Transverse colon (tissue), 4 donors: Measurements from ENCODE around the gene CAST. TPM values are rescaled to one million over a fixed set of nuclear protein-coding genes. Genes with fewer than 3 reads are reported as not detected.

ENCODE experiments used
- DNase-seq: peaks from one replicate; pipeline ENCODE4 v3.0.0-alpha.2; 2019
- H3K27ac ChIP-seq, 4 donors: fragments of 200-600 bp; sonication (generic); 2 replicates each; pipeline ENCODE4 v1.5.1; 2016 to 2018; ENCODE audit warnings: inconsistent platforms in 4 of 4
- H3K27me3 ChIP-seq: fragments of 200-600 bp; sonication (generic); 2 replicates; pipeline ENCODE4 v1.5.1; 2017; ENCODE audit warnings: inconsistent platforms
- H3K36me3 ChIP-seq, 4 donors: fragments of 200-600 bp; sonication (generic); 2 replicates each; pipeline ENCODE4 v1.5.1; 2017 to 2019; ENCODE audit warnings: inconsistent platforms in 4 of 4
- H3K4me1 ChIP-seq, 4 donors: fragments of 200-600 bp; sonication (generic); 2 replicates each; pipeline ENCODE4 v1.5.1; 2017 to 2020; ENCODE audit warnings: inconsistent platforms in 4 of 4
- H3K4me3 ChIP-seq, 4 donors: fragments of 200-600 bp; sonication (generic); 1 replicate in 1 of 4; 2 replicates in 3 of 4; pipeline versions ENCODE4 v1.5.1 to v1.6.1; 2017 to 2019; ENCODE audit warnings: inconsistent platforms in 4 of 4
- H3K9me3 ChIP-seq, 2 donors: fragments of 200-600 bp; sonication (generic); 2 replicates each; pipeline ENCODE4 v1.5.1; 2017 to 2019; ENCODE audit warnings: inconsistent platforms in 2 of 2
- CTCF ChIP-seq, 5 experiments: fragments of 200-600 bp in 3 of 5; fragments of 450-650 bp in 2 of 5; sonication (generic) in 3 of 5; IDR thresholded peaks; 1 replicate in 2 of 5; 2 replicates in 3 of 5; pipeline ENCODE4 v1.5.1; 2016 to 2017; ENCODE audit warnings: antibody characterized with exemption in 5 of 5, inconsistent platforms in 3 of 5, mild to moderate bottlenecking in 2 of 5, moderate library complexity in 1 of 5
- EP300 ChIP-seq: sonication (generic); formaldehyde crosslinking; IDR thresholded peaks from one replicate; pipeline ENCODE4 v1.6.1; 2017; ENCODE audit warnings: antibody characterized with exemption, low read depth
- POLR2A ChIP-seq: fragments of 450-650 bp; IDR thresholded peaks from one replicate; pipeline ENCODE4 v1.6.1; 2016; ENCODE audit warnings: antibody characterized with exemption, mild to moderate bottlenecking, moderate library complexity
- POLR2AphosphoS5 ChIP-seq, 3 donors: sonication (generic); formaldehyde crosslinking; IDR thresholded peaks; one replicate each; pipeline ENCODE4 v1.6.1; 2016; ENCODE audit warnings: antibody characterized with exemption in 3 of 3
- WGBS, 2 donors: methylation state at CpG; one replicate each; pipeline ENCODE4 v1.1.5; 2018; ENCODE audit warnings: low coverage in 1 of 2; 5-methylcytosine and 5-hydroxymethylcytosine counted together
- in situ Hi-C, 4 donors: fragments of 200-750 bp; cut with MboI; loops; one replicate each; pipeline versions ENCODE4 v1.15.0 to v1.15.1; 2017; ENCODE audit warnings: low sequenced_read_pairs in 3 of 4, low pct_ligation_motif_present in 1 of 4, low pct_unique_long_range_greater_than_20kb in 1 of 4
- intact Hi-C: fragments of 100-400 bp; cut with DNase I; formaldehyde crosslinking; loops from one replicate; pipeline ENCODE4 v1.15.1; 2023; ENCODE audit warnings: low total_unique reads
- total RNA-seq, 4 donors: library from RNA; depleted of rRNA; stranded (reverse); fragments of >200 nt; gene quantifications; one replicate each; pipeline ENCODE4 v1.1.0, GENCODE V29; 2016

Gene CAST
- total RNA-seq, 4 donors from 2014 or later = 237 to 556 (median 335) TPM

GRCh38 chr5:96654209-96654608, 8.0 kb upstream of the CAST start:
- Histone ChIP-seq H3K4me3 (no peak overlapping the region), H3K9me3 (no peaks in the 10 kb centered on the region), H3K27ac (no peak overlapping the region), H3K36me3 (no peaks in the 10 kb centered on the region), H3K27me3 (no peaks in the 10 kb centered on the region), H3K4me1 (peaks cover 0 to 54% (median 17%) of the 10 kb centered on the region in 4 donors)
- no peak for DNase-seq
- in situ Hi-C loops (no loop called here), intact Hi-C loops (no loop called here)
- TF ChIP-seq POLR2AphosphoS5 (IDR thresholded peaks at IDR 0.05) (no peak), POLR2A (no peak), EP300 (no peak), CTCF (IDR thresholded peaks at IDR 0.05) (no peak)
- WGBS, 2 donors = 59 to 85% methylated on average over 2 to 4 of the region's 4 CpGs

GRCh38 chr5:96655085-96655484, 7.1 kb upstream of the CAST start:
- Histone ChIP-seq H3K9me3 (no peaks in the 10 kb centered on the region), H3K36me3 (no peaks in the 10 kb centered on the region), H3K27ac (no peak overlapping the region), H3K4me1 (peaks cover 0 to 55% (median 20%) of the 10 kb centered on the region in 4 donors), H3K27me3 (no peaks in the 10 kb centered on the region), H3K4me3 (no peak overlapping the region)
- in situ Hi-C loops (no loop called here), intact Hi-C loops (no loop called here)
- TF ChIP-seq EP300 (no peak), POLR2A (no peak), POLR2AphosphoS5 (IDR thresholded peaks at IDR 0.05) (no peak), CTCF (IDR thresholded peaks at IDR 0.05) (no peak)
- 63 to 85% methylated on average over 3 of the region's 3 CpGs for WGBS, 2 donors
- no peak for DNase-seq

- Histone ChIP-seq H3K36me3 (no peaks in the 10 kb centered on the region), H3K4me1 (peaks cover under 1 to 55% (median 21%) of the 10 kb centered on the region in 4 donors), H3K27ac (peak overlapping the region in 1 of 4 donors; percentile 100), H3K27me3 (no peaks in the 10 kb centered on the region), H3K9me3 (no peaks in the 10 kb centered on the region), H3K4me3 (no peak overlapping the region)
- no peak for DNase-seq
- in situ Hi-C loops = no loop called here
- WGBS, 2 donors = 63 to 73% methylated on average over 1 of the region's 1 CpG
- intact Hi-C loops = no loop called here
- TF ChIP-seq CTCF (IDR thresholded peaks at IDR 0.05) (no peak), POLR2AphosphoS5 (IDR thresholded peaks at IDR 0.05) (no peak), POLR2A (no peak), EP300 (no peak)
Measured at GRCh38 chr5:96655506-96655905, 6.7 kb upstream of the CAST start.

GRCh38 chr5:96657068-96657467, 5.1 kb upstream of the CAST start:
- peak; percentile 56 for DNase-seq
- peaks cover 5 to 59% (median 25%) of the 10 kb centered on the region in 4 donors for H3K4me1 ChIP-seq
- intact Hi-C loops = no loop called here
- H3K27me3 ChIP-seq = no peaks in the 10 kb centered on the region
- WGBS, 2 donors = 18 to 25% methylated on average over 3 of the region's 3 CpGs
- no peaks in the 10 kb centered on the region for H3K9me3 ChIP-seq
- H3K36me3 ChIP-seq = no peaks in the 10 kb centered on the region
- TF ChIP-seq EP300 (no peak), POLR2AphosphoS5 (IDR thresholded peaks at IDR 0.05) (peak in 2 of 3 donors; percentile 28 to 51)
- in situ Hi-C loops = no loop called here
- H3K27ac ChIP-seq = peak overlapping the region; percentile 63 to 100 (median 83)
- no peak overlapping the region for H3K4me3 ChIP-seq

- Histone ChIP-seq H3K4me3 (no peak overlapping the region), H3K36me3 (no peaks in the 10 kb centered on the region), H3K9me3 (no peaks in the 10 kb centered on the region), H3K27ac (peak overlapping the region in 3 of 4 donors; percentile 98 to 100 (median 98)), H3K4me1 (peaks cover 5 to 60% (median 25%) of the 10 kb centered on the region in 4 donors), H3K27me3 (no peaks in the 10 kb centered on the region)
- TF ChIP-seq POLR2A = no peak
- TF ChIP-seq EP300 = no peak
- TF ChIP-seq POLR2AphosphoS5 (IDR thresholded peaks at IDR 0.05) = no peak
- no peak for TF ChIP-seq CTCF (IDR thresholded peaks at IDR 0.05)
- no peak for DNase-seq
- intact Hi-C loops (no loop called here), in situ Hi-C loops (no loop called here)
- WGBS, 2 donors = 83 to 100% methylated on average over 1 of the region's 1 CpG
Measured at GRCh38 chr5:96658272-96658671, 3.9 kb upstream of the CAST start.
